ENCODE data around the gene MYT1.
A peak's percentile ranks its signal among the peaks of the same experiment; 100 is the strongest.

MYT1 gene

DNA sequence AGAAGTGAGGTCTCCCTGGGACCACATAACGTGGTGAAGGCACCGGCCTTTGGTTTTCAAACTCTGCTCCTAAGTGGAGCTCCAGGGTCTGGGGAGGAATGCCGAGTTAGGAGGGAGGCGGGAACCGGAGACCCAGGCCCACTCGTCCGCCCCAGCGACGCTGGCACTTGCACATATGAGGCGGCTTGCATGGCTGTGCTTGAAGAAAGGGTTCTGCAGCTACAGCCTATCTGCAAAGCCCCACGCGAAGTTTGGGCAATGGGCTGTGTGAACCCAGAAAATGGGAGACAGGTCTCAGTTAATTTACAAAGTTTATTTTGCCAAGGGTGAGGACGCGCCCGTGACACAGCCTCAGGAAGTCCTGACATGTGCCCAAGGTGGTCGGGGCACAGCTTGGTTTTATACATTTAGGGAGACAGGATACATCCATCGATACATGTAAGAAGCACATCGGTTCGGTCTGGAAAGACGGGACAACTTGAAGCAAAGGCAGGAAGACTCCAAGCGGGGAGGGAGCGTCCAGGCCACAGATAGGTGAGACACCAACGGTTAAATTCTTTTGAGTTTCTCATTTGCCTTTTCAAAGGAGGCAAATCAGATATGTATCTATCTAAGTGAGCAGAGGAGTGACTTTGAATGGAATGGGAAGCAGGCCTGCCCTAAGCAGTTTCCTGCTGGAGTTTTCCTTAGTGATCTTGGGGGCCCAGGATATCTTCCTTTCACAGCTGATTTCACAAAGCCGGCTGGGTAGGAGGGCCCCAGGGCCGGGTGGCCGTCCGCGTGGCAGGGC is 90.5 kb downstream of the MYT1 start:
- H3K4me3 ChIP-seq (ENCODE audit: low read length) = peak overlapping the region; percentile 49
- DNase-seq (ENCODE audit: low read depth) = no peak
- TF ChIP-seq, protein P1, sequence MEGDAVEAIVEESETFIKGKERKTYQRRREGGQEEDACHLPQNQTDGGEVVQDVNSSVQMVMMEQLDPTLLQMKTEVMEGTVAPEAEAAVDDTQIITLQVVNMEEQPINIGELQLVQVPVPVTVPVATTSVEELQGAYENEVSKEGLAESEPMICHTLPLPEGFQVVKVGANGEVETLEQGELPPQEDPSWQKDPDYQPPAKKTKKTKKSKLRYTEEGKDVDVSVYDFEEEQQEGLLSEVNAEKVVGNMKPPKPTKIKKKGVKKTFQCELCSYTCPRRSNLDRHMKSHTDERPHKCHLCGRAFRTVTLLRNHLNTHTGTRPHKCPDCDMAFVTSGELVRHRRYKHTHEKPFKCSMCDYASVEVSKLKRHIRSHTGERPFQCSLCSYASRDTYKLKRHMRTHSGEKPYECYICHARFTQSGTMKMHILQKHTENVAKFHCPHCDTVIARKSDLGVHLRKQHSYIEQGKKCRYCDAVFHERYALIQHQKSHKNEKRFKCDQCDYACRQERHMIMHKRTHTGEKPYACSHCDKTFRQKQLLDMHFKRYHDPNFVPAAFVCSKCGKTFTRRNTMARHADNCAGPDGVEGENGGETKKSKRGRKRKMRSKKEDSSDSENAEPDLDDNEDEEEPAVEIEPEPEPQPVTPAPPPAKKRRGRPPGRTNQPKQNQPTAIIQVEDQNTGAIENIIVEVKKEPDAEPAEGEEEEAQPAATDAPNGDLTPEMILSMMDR (conservative IDR thresholded peaks at IDR 0.05; ENCODE audit: low read depth, low read length) = no peak

DNA sequence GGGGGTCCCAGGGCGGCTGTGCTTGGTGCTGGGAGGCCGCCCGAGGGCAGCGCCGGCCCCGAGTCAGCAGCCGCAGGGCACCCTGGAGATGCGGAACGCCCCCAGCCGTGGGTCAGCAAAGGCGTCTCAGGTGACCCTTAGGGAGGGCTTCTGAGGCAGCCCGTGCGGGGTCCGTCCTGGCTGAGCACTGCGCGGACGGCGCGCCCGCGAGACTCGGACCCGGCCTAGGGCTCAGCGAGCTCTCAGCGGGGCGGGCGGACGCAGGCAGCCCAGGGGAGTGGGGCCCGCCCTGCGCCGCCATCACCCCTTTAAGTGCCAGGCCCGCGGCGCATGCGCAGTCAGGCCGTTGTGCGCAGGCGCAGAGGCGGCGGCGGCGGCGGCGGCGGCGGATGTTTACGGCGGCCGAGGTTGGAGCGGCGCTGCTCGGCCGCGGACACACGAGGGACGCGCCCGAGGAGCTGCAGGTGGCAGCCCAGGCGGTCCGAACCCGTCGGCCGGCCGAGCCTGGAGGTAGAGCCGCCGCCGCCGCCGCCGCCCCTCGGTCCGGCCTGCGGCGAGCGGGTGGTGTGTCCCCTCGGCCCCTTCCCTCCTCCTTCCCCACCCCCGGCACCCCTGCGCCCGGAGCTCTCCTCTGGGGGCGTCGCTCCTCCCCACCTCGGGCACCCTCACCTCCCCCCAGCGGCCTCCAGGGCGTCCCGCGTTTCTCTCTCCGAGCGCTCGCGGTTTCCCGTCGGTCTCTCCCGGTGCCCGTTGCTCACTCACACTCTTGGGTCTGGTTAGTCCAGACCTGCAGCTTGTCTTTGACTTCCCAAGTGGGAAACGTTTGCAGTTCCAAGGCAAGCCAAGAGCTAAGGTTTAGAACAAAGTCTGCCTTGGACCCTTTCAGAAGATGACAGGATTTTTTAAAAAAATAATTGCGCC is 91.4 kb downstream of the MYT1 start, which contains the start of gene PCMTD2:
PCMTD2 (plus strand) TSS at position 388 of the 921 bp plus-strand sequence. CDS start 4,218 bp downstream, outside the sequence.
- TF ChIP-seq, protein P1 (conservative IDR thresholded peaks at IDR 0.05; ENCODE audit: low read depth, low read length) = no peak
- DNase-seq (ENCODE audit: low read depth) = no peak
- H3K4me3 ChIP-seq (ENCODE audit: low read length) = peak within 1 kb of the TSS; percentile 78

DNA sequence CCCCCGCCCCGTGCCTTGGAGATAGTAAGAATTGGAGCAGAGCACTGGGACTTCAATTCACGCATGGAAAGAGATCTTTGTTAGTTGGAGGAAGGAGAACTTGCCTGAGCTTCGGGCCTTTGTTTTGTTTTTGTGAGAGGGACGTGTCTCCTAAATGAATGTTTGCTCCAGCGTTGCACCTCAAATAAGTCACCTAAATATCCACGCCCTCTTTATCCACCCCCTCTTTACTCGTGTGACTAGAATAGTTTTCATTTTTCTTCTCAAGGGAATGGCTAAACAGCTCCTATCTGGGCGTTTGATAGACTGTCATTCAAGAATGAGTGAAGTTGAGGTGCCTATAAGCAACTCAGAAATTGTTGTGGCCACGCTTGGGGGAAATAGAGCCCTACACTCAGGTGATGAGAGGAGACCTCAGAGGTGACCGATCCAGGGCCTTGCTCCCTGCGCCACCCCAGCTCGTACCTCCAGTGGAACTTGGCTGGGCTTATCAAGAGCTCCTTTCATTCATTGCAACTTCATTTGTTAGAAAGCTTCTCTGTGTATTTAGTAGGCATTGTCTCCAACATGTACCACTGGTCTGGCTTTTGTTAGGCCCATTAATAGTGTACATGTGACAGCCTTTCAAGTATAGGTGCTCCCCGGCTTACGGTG is 92.2 kb downstream of the MYT1 start:
- TF ChIP-seq, protein P1 (conservative IDR thresholded peaks at IDR 0.05; ENCODE audit: low read depth, low read length) = no peak
- H3K4me3 ChIP-seq (ENCODE audit: low read length) = peak overlapping the region; percentile 78
- no peak for DNase-seq (ENCODE audit: low read depth)

DNA sequence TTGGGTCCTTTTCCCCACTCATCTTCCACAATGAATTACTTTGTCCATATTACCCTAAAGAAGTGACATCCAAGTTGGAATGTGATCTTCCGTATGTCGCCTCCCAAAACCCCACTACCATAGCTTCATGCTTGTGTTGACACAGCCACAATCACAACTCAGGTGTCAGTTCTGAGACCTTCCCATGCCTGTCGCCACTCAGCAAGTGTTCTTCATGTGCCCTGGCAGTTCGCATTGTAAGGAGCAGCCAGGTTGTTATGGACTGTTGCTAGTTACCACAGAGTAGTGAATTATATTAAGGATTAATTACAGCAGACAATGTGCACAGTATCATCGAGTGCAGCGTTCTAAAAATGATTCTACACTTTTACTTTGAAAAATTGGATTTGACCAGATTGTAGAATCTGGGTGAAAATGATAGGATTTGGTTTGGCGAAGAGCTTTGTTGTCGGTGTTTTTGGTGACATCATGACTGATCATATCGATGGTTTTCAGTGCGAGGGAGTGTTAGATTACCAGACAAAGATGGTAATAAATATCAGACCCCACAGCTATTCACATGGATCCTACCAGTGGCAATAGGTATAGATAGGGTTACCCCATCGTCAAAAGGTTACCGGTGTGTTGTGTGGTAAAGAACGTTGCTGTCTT is 93.0 kb downstream of the MYT1 start:
- TF ChIP-seq, protein P1 (conservative IDR thresholded peaks at IDR 0.05; ENCODE audit: low read depth, low read length) = no peak
- peak overlapping the region; percentile 78 for H3K4me3 ChIP-seq (ENCODE audit: low read length)
- no peak for DNase-seq (ENCODE audit: low read depth)

DNA sequence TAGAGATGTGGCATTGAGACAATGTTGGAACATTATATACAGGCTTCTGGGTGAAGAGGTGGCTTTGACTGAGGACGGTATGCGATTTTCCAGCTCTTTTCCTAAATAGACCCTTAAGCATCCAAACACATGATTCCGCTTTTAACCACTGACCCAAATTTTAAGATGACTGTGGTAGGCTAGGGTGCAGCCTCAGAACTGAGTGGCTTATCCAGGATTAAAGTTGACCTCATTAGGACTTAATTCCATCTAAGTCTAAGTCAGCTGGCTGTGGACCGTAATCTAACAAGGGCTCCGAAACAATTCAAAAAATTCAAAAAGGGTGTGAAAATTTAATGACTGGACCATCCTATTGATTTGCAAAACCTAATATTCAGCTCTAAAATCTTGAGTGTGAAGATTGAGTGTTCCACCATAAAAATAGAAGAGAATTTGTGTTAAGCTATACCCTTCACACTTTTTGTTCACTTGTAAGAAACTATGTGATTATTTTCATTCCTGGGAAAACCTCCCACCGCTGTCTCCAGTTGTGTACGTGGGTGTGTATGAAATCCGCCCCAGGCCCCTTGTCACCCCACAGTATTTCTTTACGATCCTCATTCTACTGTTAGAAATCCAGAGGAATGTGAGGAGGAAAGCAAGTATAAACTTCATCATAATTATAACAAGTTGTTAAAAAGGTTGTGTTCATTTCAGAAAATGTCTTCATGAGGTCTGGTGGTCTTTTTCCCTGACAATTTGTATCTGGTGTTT is 94.0 kb downstream of the MYT1 start:
- H3K4me3 ChIP-seq (ENCODE audit: low read length) = no peak overlapping the region
- TF ChIP-seq, protein P1 (conservative IDR thresholded peaks at IDR 0.05; ENCODE audit: low read depth, low read length) = no peak
- peak; percentile 80 for DNase-seq (ENCODE audit: low read depth)

DNA sequence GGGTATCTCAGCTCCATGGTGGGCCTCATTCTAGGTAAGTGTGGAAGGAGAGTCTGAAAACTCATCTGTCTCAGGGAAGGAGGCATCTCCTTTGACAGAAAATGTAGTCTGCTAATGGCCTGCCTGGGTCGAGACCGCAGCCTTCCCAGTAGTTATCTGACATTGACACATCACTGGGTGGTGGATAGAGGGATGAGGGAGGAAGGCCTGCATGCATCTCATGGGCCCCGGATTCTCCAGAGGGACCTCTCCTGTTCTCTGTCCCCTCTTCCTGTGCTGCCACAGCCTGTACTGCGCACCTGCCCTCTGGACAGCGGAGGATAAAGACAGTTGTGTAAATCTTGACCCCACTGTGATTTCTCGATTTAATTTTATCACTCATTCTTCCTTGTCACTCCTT is 96.0 kb downstream of the MYT1 start:
- no peak overlapping the region for H3K4me3 ChIP-seq (ENCODE audit: low read length)
- TF ChIP-seq, protein P1 (conservative IDR thresholded peaks at IDR 0.05; ENCODE audit: low read depth, low read length) = no peak
- no peak for DNase-seq (ENCODE audit: low read depth)

All from retinal pigment epithelial cell (primary cell).